ENCODE measurements around the gene PLBD1. TPM values are rescaled to one million over a fixed set of nuclear protein-coding genes. Genes with fewer than 3 reads are reported as not detected.

PLBD1 gene
- total RNA-seq, 1 experiment from 2014 or later, result 21.1 TPM

DNA sequence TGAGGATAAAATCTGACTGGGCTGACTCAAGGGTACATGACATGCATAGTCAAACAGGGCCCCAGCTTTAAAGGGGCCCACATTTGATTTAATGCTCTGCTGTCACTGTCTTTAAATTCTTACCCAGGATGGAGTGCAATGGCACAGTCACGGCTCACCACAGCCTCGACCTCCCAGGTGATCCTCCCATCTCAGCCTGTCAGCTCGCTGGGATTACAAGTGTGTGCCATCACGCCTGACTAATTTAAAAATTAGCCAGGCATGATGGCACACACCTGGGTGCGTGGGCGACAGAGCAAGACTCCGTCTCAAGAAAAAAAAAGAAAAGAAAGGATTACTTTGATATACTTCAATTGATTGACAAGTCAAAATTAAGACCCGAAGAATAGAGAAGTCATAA lies 9.2 kb upstream of the PLBD1 start:
- intact Hi-C loops (cut with micrococcal nuclease; ENCODE audit: unreplicated experiment), result no loop called here
- CTCF ChIA-PET, result no interaction called here
- Histone ChIP-seq H3K4me1 (peaks cover 3% of the 10 kb centered on the region; the same call in 1 of the 2 replicates), H3K4me3 (ENCODE audit: low read depth, low read length) (no peak overlapping the region), H3K9me3 (no peaks in the 10 kb centered on the region), H3K36me3 (ENCODE audit: control insufficient read depth, insufficient read depth, low read length) (no peaks in the 10 kb centered on the region), H3K27me3 (replicated peaks; ENCODE audit: control insufficient read depth, insufficient read depth, low read length) (no peaks in the 10 kb centered on the region)
- Mint-ChIP-seq H3K27ac (ENCODE audit: unreplicated experiment) (no peak overlapping the region), H3K4me3 (ENCODE audit: unreplicated experiment) (no peak overlapping the region), H3K27me3 (ENCODE audit: insufficient read depth, unreplicated experiment) (no peaks in the 10 kb centered on the region), H3K36me3 (ENCODE audit: insufficient read depth, unreplicated experiment) (no peaks in the 10 kb centered on the region), H3K9me3 (ENCODE audit: unreplicated experiment) (no peaks in the 10 kb centered on the region), H3K4me1 (ENCODE audit: low read depth, unreplicated experiment) (peaks cover 8% of the 10 kb centered on the region)
- POLR2A ChIA-PET, result no interaction called here
- no TSS peak for BruUV-seq (replicated peaks)
- TF ChIP-seq, protein P1, sequence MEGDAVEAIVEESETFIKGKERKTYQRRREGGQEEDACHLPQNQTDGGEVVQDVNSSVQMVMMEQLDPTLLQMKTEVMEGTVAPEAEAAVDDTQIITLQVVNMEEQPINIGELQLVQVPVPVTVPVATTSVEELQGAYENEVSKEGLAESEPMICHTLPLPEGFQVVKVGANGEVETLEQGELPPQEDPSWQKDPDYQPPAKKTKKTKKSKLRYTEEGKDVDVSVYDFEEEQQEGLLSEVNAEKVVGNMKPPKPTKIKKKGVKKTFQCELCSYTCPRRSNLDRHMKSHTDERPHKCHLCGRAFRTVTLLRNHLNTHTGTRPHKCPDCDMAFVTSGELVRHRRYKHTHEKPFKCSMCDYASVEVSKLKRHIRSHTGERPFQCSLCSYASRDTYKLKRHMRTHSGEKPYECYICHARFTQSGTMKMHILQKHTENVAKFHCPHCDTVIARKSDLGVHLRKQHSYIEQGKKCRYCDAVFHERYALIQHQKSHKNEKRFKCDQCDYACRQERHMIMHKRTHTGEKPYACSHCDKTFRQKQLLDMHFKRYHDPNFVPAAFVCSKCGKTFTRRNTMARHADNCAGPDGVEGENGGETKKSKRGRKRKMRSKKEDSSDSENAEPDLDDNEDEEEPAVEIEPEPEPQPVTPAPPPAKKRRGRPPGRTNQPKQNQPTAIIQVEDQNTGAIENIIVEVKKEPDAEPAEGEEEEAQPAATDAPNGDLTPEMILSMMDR (IDR thresholded peaks at IDR 0.05; ENCODE audit: insufficient read depth in 1 of 2, low read depth in 1 of 2, low read length in 1 of 2, severe bottlenecking in 1 of 2, unreplicated experiment in 1 of 2), result no peak
- DNase-seq, result no peak

DNA sequence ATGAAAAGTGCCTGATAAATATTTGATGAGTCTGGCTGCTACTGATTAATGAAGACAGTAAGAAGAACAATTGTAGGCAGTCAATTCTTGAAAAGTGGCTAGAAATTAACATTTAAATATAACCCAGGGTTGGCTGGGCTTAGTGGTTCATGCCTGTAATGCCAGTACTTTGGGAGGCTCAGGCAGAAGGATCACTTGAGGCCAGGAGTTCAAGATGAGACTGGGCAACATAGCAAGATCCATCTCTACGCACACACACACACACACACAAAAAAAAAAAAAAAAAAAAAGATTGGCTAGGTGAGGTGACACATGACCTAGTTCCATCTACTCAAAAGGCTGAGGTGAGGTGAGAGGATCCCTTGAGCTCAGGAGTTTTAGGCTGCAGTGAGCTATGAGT lies 7.9 kb upstream of the PLBD1 start:
- Mint-ChIP-seq H3K4me1 (ENCODE audit: low read depth, unreplicated experiment) (peaks cover 8% of the 10 kb centered on the region), H3K4me3 (ENCODE audit: unreplicated experiment) (no peak overlapping the region), H3K27ac (ENCODE audit: unreplicated experiment) (no peak overlapping the region), H3K9me3 (ENCODE audit: unreplicated experiment) (no peaks in the 10 kb centered on the region), H3K27me3 (ENCODE audit: insufficient read depth, unreplicated experiment) (no peaks in the 10 kb centered on the region), H3K36me3 (ENCODE audit: insufficient read depth, unreplicated experiment) (no peaks in the 10 kb centered on the region)
- DNase-seq, result no peak
- Histone ChIP-seq H3K4me1 (peaks cover 3% of the 10 kb centered on the region; the same call in 1 of the 2 replicates), H3K9me3 (no peaks in the 10 kb centered on the region), H3K36me3 (ENCODE audit: control insufficient read depth, insufficient read depth, low read length) (no peaks in the 10 kb centered on the region), H3K4me3 (ENCODE audit: low read depth, low read length) (no peak overlapping the region), H3K27me3 (replicated peaks; ENCODE audit: control insufficient read depth, insufficient read depth, low read length) (no peaks in the 10 kb centered on the region)
- intact Hi-C loops (cut with micrococcal nuclease; ENCODE audit: unreplicated experiment), result no loop called here
- ChIA-PET POLR2A (no interaction called here), CTCF (interaction anchor here (0.7 kb wide), 1 partner anchor 40 kb away, joined by 3 read pairs; no protein-coding TSS in a partner anchor)
- TF ChIP-seq, protein P1 (IDR thresholded peaks at IDR 0.05; ENCODE audit: insufficient read depth in 1 of 2, low read depth in 1 of 2, low read length in 1 of 2, severe bottlenecking in 1 of 2, unreplicated experiment in 1 of 2), result no peak
- BruUV-seq (replicated peaks), result no TSS peak

DNA sequence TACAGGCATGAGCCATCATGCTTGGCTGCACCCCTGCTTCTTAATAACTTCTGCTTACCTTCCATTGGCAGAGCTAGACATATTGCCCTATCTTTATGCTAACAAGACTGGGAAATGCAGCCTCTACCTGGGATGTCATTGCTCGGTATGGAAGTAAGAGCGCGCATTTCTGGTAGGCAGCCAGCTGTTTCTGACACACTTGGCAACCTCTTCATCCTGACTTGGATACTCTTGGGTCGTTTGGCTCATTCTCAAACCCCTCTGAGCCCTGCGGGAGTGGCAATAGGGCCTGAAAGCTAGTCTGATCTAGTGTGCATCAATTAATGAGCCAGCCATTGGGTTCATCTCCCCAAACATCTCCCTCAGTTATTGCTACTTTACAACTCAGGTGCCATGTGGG lies 5.4 kb upstream of the PLBD1 start:
- DNase-seq, result no peak
- ChIA-PET POLR2A (no interaction called here), CTCF (interaction anchor here (1.0 kb wide), 2 partner anchors 43 to 46 kb away, joined by 5 to 7 read pairs; no protein-coding TSS in a partner anchor)
- no peaks in the 10 kb centered on the region for H3K9me3 Mint-ChIP-seq (ENCODE audit: unreplicated experiment)
- H3K27me3 ChIP-seq (replicated peaks; ENCODE audit: control insufficient read depth, insufficient read depth, low read length), result no peaks in the 10 kb centered on the region
- H3K27me3 Mint-ChIP-seq (ENCODE audit: insufficient read depth, unreplicated experiment), result no peaks in the 10 kb centered on the region
- peaks cover 3% of the 10 kb centered on the region; the same call in 1 of the 2 replicates for H3K4me1 ChIP-seq
- H3K36me3 ChIP-seq (ENCODE audit: control insufficient read depth, insufficient read depth, low read length), result no peaks in the 10 kb centered on the region
- H3K36me3 Mint-ChIP-seq (ENCODE audit: insufficient read depth, unreplicated experiment), result no peaks in the 10 kb centered on the region
- no peak overlapping the region for H3K4me3 Mint-ChIP-seq (ENCODE audit: unreplicated experiment)
- peaks cover 11% of the 10 kb centered on the region for H3K4me1 Mint-ChIP-seq (ENCODE audit: low read depth, unreplicated experiment)
- TF ChIP-seq, protein P1 (IDR thresholded peaks at IDR 0.05; ENCODE audit: insufficient read depth in 1 of 2, low read depth in 1 of 2, low read length in 1 of 2, severe bottlenecking in 1 of 2, unreplicated experiment in 1 of 2), result no peak
- intact Hi-C loops (cut with micrococcal nuclease; ENCODE audit: unreplicated experiment), result no loop called here
- no TSS peak for BruUV-seq (replicated peaks)
- H3K4me3 ChIP-seq (ENCODE audit: low read depth, low read length), result no peak overlapping the region
- H3K9me3 ChIP-seq, result no peaks in the 10 kb centered on the region
- H3K27ac Mint-ChIP-seq (ENCODE audit: unreplicated experiment), result no peak overlapping the region
